Esophagus squamous epithelium (tissue), 5 donors: ENCODE measurements around the gene AKNAD1. TPM values are rescaled to one million over a fixed set of nuclear protein-coding genes. Genes with fewer than 3 reads are reported as not detected.

ENCODE experiments used
- DNase-seq: peaks from one replicate; lab custom pipeline; 2025; lab: John Stamatoyannopoulos, UW
- H3K27ac ChIP-seq, 4 donors: fragments of 200-600 bp; sonication (generic); one replicate each; pipeline ENCODE4 v1.5.1; 2016 to 2019; ENCODE audit warnings: mild to moderate bottlenecking in 1 of 4
- H3K27me3 ChIP-seq, 4 donors: fragments of 200-600 bp; sonication (generic); 1 replicate in 3 of 4; 2 replicates in 1 of 4; pipeline versions ENCODE4 v1.5.1 to v1.6.0; 2017 to 2021; ENCODE audit warnings: antibody characterized with exemption in 1 of 4
- H3K36me3 ChIP-seq, 3 donors: fragments of 200-600 bp; sonication (generic); one replicate each; pipeline ENCODE4 v1.5.1; 2016 to 2019
- H3K4me1 ChIP-seq, 3 donors: fragments of 200-600 bp; sonication (generic); one replicate each; pipeline ENCODE4 v1.5.1; 2017 to 2019
- H3K4me3 ChIP-seq, 4 donors: fragments of 200-600 bp; sonication (generic); 1 replicate in 3 of 4; 2 replicates in 1 of 4; pipeline ENCODE4 v1.5.1; 2016 to 2019; ENCODE audit warnings: mild to moderate bottlenecking in 2 of 4, moderate library complexity in 1 of 4
- H3K9me3 ChIP-seq, 3 donors: fragments of 200-600 bp; sonication (generic); one replicate each; pipeline ENCODE4 v1.5.1; 2016 to 2019
- CTCF ChIP-seq, 6 experiments: fragments of 450-650 bp in 4 of 6; fragments of 200-600 bp in 2 of 6; sonication (generic) in 2 of 6; IDR thresholded peaks; one replicate each; pipeline ENCODE4 v1.5.1; 2016 to 2019; ENCODE audit warnings: antibody characterized with exemption in 6 of 6, mild to moderate bottlenecking in 4 of 6, moderate library complexity in 4 of 6
- POLR2A ChIP-seq, 4 donors: fragments of 450-650 bp; IDR thresholded peaks; one replicate each; pipeline ENCODE4 v1.6.1; 2017; ENCODE audit warnings: antibody characterized with exemption in 4 of 4, mild to moderate bottlenecking in 4 of 4, moderate library complexity in 3 of 4
- WGBS, 2 donors: methylation state at CpG; one replicate each; pipeline ENCODE4 v1.1.5; 2018; 5-methylcytosine and 5-hydroxymethylcytosine counted together
- intact Hi-C: fragments of 100-400 bp; cut with DNase I; formaldehyde crosslinking; loops from one replicate; pipeline ENCODE4 v1.15.0; 2022
- total RNA-seq, 4 donors: library from RNA; depleted of rRNA; stranded (reverse); fragments of >200 nt; gene quantifications; one replicate each; pipeline ENCODE4 v1.1.0, GENCODE V29; 2016
- donor health status: DM: yes; HTN: yes; CAD: no.

Gene AKNAD1
- total RNA-seq, 4 donors from 2014 or later = 0.09 to 4.8 (median 2.6) TPM; not detected in 1

- no peaks in the 10 kb centered on the region for H3K36me3 ChIP-seq
- WGBS, 2 donors = 6 to 23% methylated on average over 11 of the region's 12 CpGs
- TF ChIP-seq CTCF (IDR thresholded peaks at IDR 0.05) = peak; percentile 50 to 88 (median 77)
- TF ChIP-seq POLR2A (IDR thresholded peaks at IDR 0.05) = no peak
- peaks cover 22 to 84% (median 36%) of the 10 kb centered on the region in 3 donors for H3K4me1 ChIP-seq
- no peaks in the 10 kb centered on the region for H3K27me3 ChIP-seq
- H3K9me3 ChIP-seq = no peaks in the 10 kb centered on the region
- intact Hi-C loops = loop anchor here (5.0 kb wide), 1 partner anchor 69 kb away; no protein-coding TSS in a partner anchor
- no peak for DNase-seq
- H3K27ac ChIP-seq = peak overlapping the region; percentile 70 to 93 (median 86)
- peak overlapping the region in 1 of 4 donors; percentile 46 for H3K4me3 ChIP-seq
Observed at GRCh38 chr1:108828074-108828961, 28.6 kb downstream of the AKNAD1 start.

- Histone ChIP-seq H3K36me3 (no peaks in the 10 kb centered on the region), H3K27me3 (no peaks in the 10 kb centered on the region), H3K9me3 (no peaks in the 10 kb centered on the region), H3K4me1 (peaks cover 15 to 71% (median 29%) of the 10 kb centered on the region in 3 donors), H3K27ac (peak overlapping the region in 3 of 4 donors; percentile 31 to 74 (median 56)), H3K4me3 (no peak overlapping the region)
- intact Hi-C loops = loop anchor here (5.0 kb wide), 1 partner anchor 71 kb away; no protein-coding TSS in a partner anchor
- TF ChIP-seq POLR2A (IDR thresholded peaks at IDR 0.05) = no peak
- no peak for TF ChIP-seq CTCF (IDR thresholded peaks at IDR 0.05)
- no peak for DNase-seq
- WGBS, 2 donors = 51 to 67% methylated on average over 3 of the region's 3 CpGs
Observed at GRCh38 chr1:108826081-108826635, 30.7 kb downstream of the AKNAD1 start.

- no peaks in the 10 kb centered on the region for H3K36me3 ChIP-seq
- H3K27ac ChIP-seq = peak overlapping the region in 3 of 4 donors; percentile 32 to 74 (median 56)
- WGBS, 2 donors = 38 to 50% methylated on average over 3 of the region's 3 CpGs
- no peaks in the 10 kb centered on the region for H3K27me3 ChIP-seq
- intact Hi-C loops = no loop called here
- H3K4me3 ChIP-seq = no peak overlapping the region
- no peak for DNase-seq
- TF ChIP-seq CTCF (IDR thresholded peaks at IDR 0.05) (no peak), POLR2A (IDR thresholded peaks at IDR 0.05) (no peak)
- no peaks in the 10 kb centered on the region for H3K9me3 ChIP-seq
- H3K4me1 ChIP-seq = peaks cover 9 to 50% (median 17%) of the 10 kb centered on the region in 3 donors
Observed at GRCh38 chr1:108824051-108824450, 32.8 kb downstream of the AKNAD1 start.

- no peaks in the 10 kb centered on the region for H3K36me3 ChIP-seq
- no peak for DNase-seq
- WGBS, 2 donors = 60 to 91% methylated on average over 3 of the region's 3 CpGs
- TF ChIP-seq POLR2A (IDR thresholded peaks at IDR 0.05) = no peak
- no peak for TF ChIP-seq CTCF (IDR thresholded peaks at IDR 0.05)
- H3K27me3 ChIP-seq = no peaks in the 10 kb centered on the region
- no peak overlapping the region for H3K4me3 ChIP-seq
- intact Hi-C loops = no loop called here
- peak overlapping the region in 2 of 4 donors; percentile 56 to 74 for H3K27ac ChIP-seq
- H3K9me3 ChIP-seq = no peaks in the 10 kb centered on the region
- H3K4me1 ChIP-seq = peaks cover 6 to 45% (median 16%) of the 10 kb centered on the region in 3 donors
Observed at GRCh38 chr1:108823632-108824031, 33.3 kb downstream of the AKNAD1 start.

- Histone ChIP-seq H3K4me1 (peaks cover 15 to 43% (median 24%) of the 10 kb centered on the region in 3 donors), H3K27ac (no peak overlapping the region), H3K36me3 (no peaks in the 10 kb centered on the region), H3K4me3 (no peak overlapping the region), H3K9me3 (no peaks in the 10 kb centered on the region), H3K27me3 (no peaks in the 10 kb centered on the region)
- DNase-seq = no peak
- WGBS, 2 donors = 56 to 67% methylated on average over 5 of the region's 5 CpGs
- TF ChIP-seq POLR2A (IDR thresholded peaks at IDR 0.05) (no peak), CTCF (IDR thresholded peaks at IDR 0.05) (no peak)
- intact Hi-C loops = no loop called here
Observed at GRCh38 chr1:108819878-108820277, 37.0 kb downstream of the AKNAD1 start.
